Measurements from ENCODE around the gene TNIP2. TPM values are rescaled to one million over a fixed set of nuclear protein-coding genes. Genes with fewer than 3 reads are reported as not detected.

TNIP2 gene
- total and polyA plus RNA-seq, 2 of the 13 experiments (the other 11 are each of a cell fraction or from before 2014, with no cell fraction given): 25.6 to 38.0 TPM

DNA sequence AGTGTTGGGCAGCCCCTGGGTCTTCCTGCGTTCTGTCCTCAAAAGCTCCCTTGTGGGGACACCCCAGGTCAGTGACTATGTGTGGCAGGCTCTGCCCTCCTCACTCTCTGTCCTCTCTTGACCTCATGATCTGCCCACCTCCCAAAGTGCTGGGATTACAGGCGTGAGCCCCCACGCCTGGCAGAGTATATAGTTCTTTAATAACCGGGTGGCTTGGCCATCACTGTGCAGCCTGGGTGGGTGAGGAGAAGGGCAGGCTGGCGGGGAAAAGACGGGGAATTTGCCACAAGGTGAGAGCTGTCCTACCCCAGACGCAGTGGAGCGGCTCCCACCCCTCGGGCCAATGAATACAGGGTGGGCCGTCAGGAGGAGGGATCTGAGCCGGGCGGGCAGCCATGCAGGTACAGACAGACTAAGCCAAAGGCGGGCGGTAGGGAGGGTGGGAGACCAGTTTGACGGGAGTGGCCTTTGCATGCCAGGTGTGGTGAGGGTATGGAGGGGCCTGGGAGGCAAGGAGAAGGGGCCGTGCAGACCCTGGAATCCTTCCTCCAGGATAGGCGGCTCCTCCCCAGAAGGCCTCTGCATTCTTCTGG is 39.3 kb upstream of the TNIP2 start:
- H2AFZ ChIP-seq (ENCODE audit: low read length): no peak overlapping the region
- H3K4me2 ChIP-seq (ENCODE audit: low read depth, low read length): peak overlapping the region; percentile 85
- H4K20me1 ChIP-seq (ENCODE audit: insufficient read depth, low read length): no peaks in the 10 kb centered on the region
- POLR2A ChIA-PET: interaction anchor here (1.2 to 5.7 kb wide), 4 partner anchors 34 to 327 kb away, joined by 3 to 60 read pairs (median 4); partner anchors contain the start of gene RNF4
- 91% methylated on average over 16 of the region's 17 CpGs for WGBS (ENCODE audit: low lambda C conversion rate)
- ATAC-seq (no peak), FAIRE-seq (no peak), DNase-seq (ENCODE audit: low spot score) (no peak)
- peaks cover 47% of the 10 kb centered on the region for H3K79me2 ChIP-seq (ENCODE audit: insufficient read depth, low read length)
- no peaks in the 10 kb centered on the region for H3K27me3 ChIP-seq (ENCODE audit: control insufficient read depth in 1 of 2, insufficient read depth in 2 of 2, low read length in 2 of 2)
- peak overlapping the region; percentile 59 for H3K27ac ChIP-seq (ENCODE audit: extremely low read length, insufficient read depth, low read length)
- H3K36me3 ChIP-seq (replicated peaks in 1 of 2; ENCODE audit: control insufficient read depth in 1 of 2, insufficient read depth in 2 of 2, low read length in 2 of 2): peaks cover 1 to 11% of the 10 kb centered on the region in 2 experiments; a peak in 2 of 5 replicates
- no TSS peak for BruUV-seq (replicated peaks)
- in situ Hi-C loops (cut with HindIII; ENCODE audit: extremely low pct_ligation_motif_present, low pct_unique_long_range_greater_than_20kb) (no loop called here), intact Hi-C loops (cut with micrococcal nuclease; ENCODE audit: unreplicated experiment) (no loop called here)
- peaks cover 93% of the 10 kb centered on the region for H3K4me1 ChIP-seq (ENCODE audit: insufficient read depth, low read length)
- peak overlapping the region in 1 of 3 experiments; percentile 75; a peak in 1 of 6 replicates for H3K4me3 ChIP-seq (replicated peaks in 1 of 3; ENCODE audit: insufficient read depth in 1 of 3, low read depth in 2 of 3, low read length in 3 of 3)
- TF ChIP-seq RXRB (CRISPR knock-in tag; IDR thresholded peaks at IDR 0.05; ENCODE audit: borderline replicate concordance): 0 out of 2 replicates have a peak, but pooled peaks have one; percentile 15
- 0 out of 2 replicates have a peak, but pooled peaks have one; percentile 22 for TF ChIP-seq NFE2L1 (CRISPR knock-in tag; IDR thresholded peaks at IDR 0.05; ENCODE audit: borderline replicate concordance)
- TF ChIP-seq MEIS1 (CRISPR knock-in tag; IDR thresholded peaks at IDR 0.05; ENCODE audit: borderline replicate concordance): 0 out of 2 replicates have a peak, but pooled peaks have one; percentile 22
- no peak for TF ChIP-seq ZNF75D (CRISPR knock-in tag; IDR thresholded peaks at IDR 0.05; ENCODE audit: borderline replicate concordance)
- CTCF ChIA-PET (ENCODE audit: low intra/inter-chr PET ratio, low total read pairs): no interaction called here
- peak overlapping the region; percentile 68 for H3K9ac ChIP-seq (ENCODE audit: insufficient read depth, low read depth, low read length)
- no peaks in the 10 kb centered on the region for H3K9me3 ChIP-seq (ENCODE audit: low read length)

DNA sequence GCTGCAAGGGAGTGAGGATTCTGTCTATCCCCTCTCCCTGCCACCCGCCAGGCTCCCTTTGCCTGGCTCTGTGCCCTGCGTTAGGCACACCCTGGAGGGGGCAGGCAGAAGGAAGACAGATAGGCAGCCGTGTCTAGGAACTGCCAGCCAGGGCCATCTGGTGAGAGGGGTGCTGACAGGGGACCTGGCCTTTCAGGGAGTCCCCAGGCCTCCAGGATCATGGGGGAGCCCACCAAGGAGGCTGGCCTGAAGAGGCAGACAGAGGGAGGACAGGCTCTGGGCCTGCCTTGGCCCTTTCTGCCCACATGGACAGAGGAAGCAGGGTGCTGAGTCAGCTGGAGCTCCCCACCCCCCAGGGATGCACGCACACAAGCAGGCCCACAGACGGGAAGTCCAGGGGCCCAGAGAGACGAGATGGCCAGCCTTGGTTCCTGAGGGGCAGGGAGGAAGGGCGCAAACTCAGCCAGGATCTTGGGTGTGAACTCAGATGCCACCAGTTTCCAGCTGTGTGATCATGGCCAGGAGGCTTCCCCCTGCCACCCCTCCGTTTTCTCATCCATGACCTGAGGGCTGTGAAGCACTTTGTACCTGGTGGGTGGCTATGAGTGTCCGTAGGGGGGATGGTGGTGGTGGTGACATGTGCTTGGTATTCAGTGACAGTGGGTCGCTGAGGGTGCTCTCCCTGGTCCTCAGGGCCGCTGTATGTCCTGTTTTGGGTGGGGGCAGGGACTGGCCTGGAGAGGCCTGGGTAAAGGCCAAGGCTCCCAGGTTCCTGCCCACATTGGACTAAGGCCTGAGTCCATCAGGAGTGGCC is 38.6 kb upstream of the TNIP2 start:
- H3K36me3 ChIP-seq (replicated peaks in 1 of 2; ENCODE audit: control insufficient read depth in 1 of 2, insufficient read depth in 2 of 2, low read length in 2 of 2): peaks cover 1 to 11% of the 10 kb centered on the region in 2 experiments; a peak in 2 of 5 replicates
- H3K4me3 ChIP-seq (replicated peaks in 1 of 3; ENCODE audit: insufficient read depth in 1 of 3, low read depth in 2 of 3, low read length in 3 of 3): peak overlapping the region; percentile 66 to 75 (median 75); a peak in 5 of 6 replicates
- H3K27me3 ChIP-seq (ENCODE audit: control insufficient read depth in 1 of 2, insufficient read depth in 2 of 2, low read length in 2 of 2): no peaks in the 10 kb centered on the region
- no peak for DNase-seq (ENCODE audit: low spot score)
- peak overlapping the region; percentile 68 for H3K9ac ChIP-seq (ENCODE audit: insufficient read depth, low read depth, low read length)
- in situ Hi-C loops (cut with HindIII; ENCODE audit: extremely low pct_ligation_motif_present, low pct_unique_long_range_greater_than_20kb): loop anchor here (5.0 kb wide), 1 partner anchor 37 kb away; the partner anchor contains the start of gene TNIP2
- intact Hi-C loops (cut with micrococcal nuclease; ENCODE audit: unreplicated experiment): loop anchor here (5.0 kb wide), 1 partner anchor 48 kb away; the partner anchor contains the start of gene ADD1
- no peak overlapping the region for H2AFZ ChIP-seq (ENCODE audit: low read length)
- peak overlapping the region; percentile 85 for H3K4me2 ChIP-seq (ENCODE audit: low read depth, low read length)
- ChIA-PET CTCF (ENCODE audit: low intra/inter-chr PET ratio, low total read pairs) (no interaction called here), POLR2A (interaction anchor here (0.9 to 5.7 kb wide), 9 partner anchors 15 to 326 kb away, joined by 3 to 60 read pairs (median 3); partner anchors contain the start of gene RNF4)
- peak overlapping the region; percentile 59 for H3K27ac ChIP-seq (ENCODE audit: extremely low read length, insufficient read depth, low read length)
- 70% methylated on average over 2 of the region's 11 CpGs for WGBS (ENCODE audit: low lambda C conversion rate)
- BruUV-seq (replicated peaks): no TSS peak
- no peaks in the 10 kb centered on the region for H3K9me3 ChIP-seq (ENCODE audit: low read length)
- H3K4me1 ChIP-seq (ENCODE audit: insufficient read depth, low read length): peaks cover 93% of the 10 kb centered on the region
- peaks cover 43% of the 10 kb centered on the region for H3K79me2 ChIP-seq (ENCODE audit: insufficient read depth, low read length)
- no peaks in the 10 kb centered on the region for H4K20me1 ChIP-seq (ENCODE audit: insufficient read depth, low read length)
- peak; percentile 1; the same call in 2 of the 3 replicates for ATAC-seq
- no peak for FAIRE-seq
- TF ChIP-seq HIVEP1 (CRISPR knock-in tag; IDR thresholded peaks at IDR 0.05): peak; percentile 12; the same call in 1 of the 2 replicates
- TF ChIP-seq FOXP1 (IDR thresholded peaks at IDR 0.05): no peak
- no peak for TF ChIP-seq FOXP1 (CRISPR knock-in tag; IDR thresholded peaks at IDR 0.05)
- TF ChIP-seq ZBTB8A (CRISPR knock-in tag; IDR thresholded peaks at IDR 0.05; ENCODE audit: borderline replicate concordance, low read depth): no peak
- TF ChIP-seq MTF2 (CRISPR knock-in tag; IDR thresholded peaks at IDR 0.05; ENCODE audit: borderline replicate concordance): no peak
- TF ChIP-seq TCF7 (IDR thresholded peaks at IDR 0.05; ENCODE audit: low read depth): no peak
- no peak for TF ChIP-seq ZNF776 (CRISPR knock-in tag; IDR thresholded peaks at IDR 0.05)
- TF ChIP-seq ARNT2 (CRISPR knock-in tag; IDR thresholded peaks at IDR 0.05; ENCODE audit: low read depth): 0 out of 2 replicates have a peak, but pooled peaks have one; percentile 6
- no peak; the same call in 1 of the 2 replicates for TF ChIP-seq HOXA3 (CRISPR knock-in tag; IDR thresholded peaks at IDR 0.05)
- TF ChIP-seq ZKSCAN8 (CRISPR knock-in tag; IDR thresholded peaks at IDR 0.05; ENCODE audit: borderline replicate concordance): no peak
- TF ChIP-seq CCDC6 (CRISPR knock-in tag; IDR thresholded peaks at IDR 0.05): no peak
- TF ChIP-seq TBX2 (CRISPR knock-in tag; IDR thresholded peaks at IDR 0.05; ENCODE audit: borderline replicate concordance): peak; percentile 17; the same call in 1 of the 2 replicates
- no peak for TF ChIP-seq RFX1 (IDR thresholded peaks at IDR 0.05)
- no peak for TF ChIP-seq PAWR (CRISPR knock-in tag; IDR thresholded peaks at IDR 0.05; ENCODE audit: borderline replicate concordance)
- TF ChIP-seq ATM (IDR thresholded peaks at IDR 0.05; ENCODE audit: borderline replicate concordance): no peak
